A673 (cell line): Measurements from ENCODE around the gene CERKL.

Experiments
- CTCF ChIP-seq: fragments of 300-800, 200-600 bp; sonication (generic); conservative IDR thresholded peaks from 2 replicates; pipeline ENCODE4 v1.5.1; 2017; ENCODE audit warnings: low read depth, mild to moderate bottlenecking, antibody characterized with exemption, low read length, moderate library complexity, mixed read lengths
- EZH2 ChIP-seq: fragments of 200-600 bp; sonication (generic); IDR thresholded peaks from 2 replicates; pipeline ENCODE4 v1.6.1; 2017; ENCODE audit warnings: borderline replicate concordance, low read depth, mild to moderate bottlenecking, mixed read lengths, antibody characterized with exemption, low read length; ENCODE audit not compliant: poor library complexity, severe bottlenecking

- TF ChIP-seq CTCF (no peak), EZH2 (no peak)
Measured at GRCh38 chr2:181520253-181520652, 136.7 kb downstream of the CERKL start.
